K562 (cell line): ENCODE measurements around the gene TRMT2A. TPM values are rescaled to one million over a fixed set of nuclear protein-coding genes. Genes with fewer than 3 reads are reported as not detected.

Experiments
- CBX1 ChIP-seq: sonication (generic); IDR thresholded peaks from 2 replicates; pipeline ENCODE4 v1.6.1; 2016; ENCODE audit warnings: antibody characterized with exemption, low read depth, mild to moderate bottlenecking
- CBX3 ChIP-seq, 2 experiments: IDR thresholded peaks; 1 replicate in 1 of 2; 2 replicates in 1 of 2; pipeline ENCODE4 v1.6.1; 2012; ENCODE audit warnings: inconsistent platforms in 2 of 2, low read length in 2 of 2, borderline replicate concordance in 1 of 2, control low read depth in 1 of 2
- CHD4 ChIP-seq: fragments of 200-600 bp; sonication (generic); IDR thresholded peaks from 3 replicates; pipeline ENCODE4 v1.6.1; 2012; ENCODE audit warnings: low read depth, mild to moderate bottlenecking, mixed read lengths, low read length, inconsistent platforms; ENCODE audit not compliant: insufficient read depth, insufficient replicate concordance, poor library complexity, severe bottlenecking
- DPF2 ChIP-seq: fragments of 450-650 bp; IDR thresholded peaks from 2 replicates; pipeline ENCODE4 v1.6.1; 2016
- EHMT2 ChIP-seq: fragments of 450-650 bp; IDR thresholded peaks from 2 replicates; pipeline ENCODE4 v1.6.1; 2018; ENCODE audit warnings: antibody characterized with exemption
- LCOR ChIP-seq: sonication (generic); formaldehyde crosslinking; IDR thresholded peaks from 2 replicates; pipeline ENCODE4 v1.8.0; 2022; ENCODE audit warnings: mild to moderate bottlenecking, missing genetic modification reagents
- MCM7 ChIP-seq, 2 experiments: fragments of 450-650 bp; IDR thresholded peaks; 2 replicates each; pipeline ENCODE4 v1.6.1; 2016 to 2018
- NR1H2 ChIP-seq: sonication (generic); formaldehyde crosslinking; IDR thresholded peaks from 2 replicates; pipeline ENCODE4 v1.4.0; 2020; ENCODE audit warnings: mild to moderate bottlenecking, missing genetic modification reagents
- POLR2AphosphoS2 ChIP-seq: IDR thresholded peaks from 2 replicates; pipeline ENCODE4 v1.6.1; 2012; ENCODE audit warnings: low read length, improper control_type of control experiment
- PRPF4 ChIP-seq: fragments of 200-400 bp; formaldehyde crosslinking; IDR thresholded peaks from one replicate; pipeline ENCODE4 v1.6.1; 2017; ENCODE audit warnings: low read length, low read depth, mild to moderate bottlenecking; ENCODE audit not compliant: insufficient read depth, poor library complexity, severe bottlenecking
- SAFB2 ChIP-seq: fragments of 200-400 bp; formaldehyde crosslinking; IDR thresholded peaks from 2 replicates; pipeline ENCODE4 v1.6.1; 2018; ENCODE audit warnings: borderline replicate concordance, low read length, low read depth, moderate library complexity; ENCODE audit not compliant: severe bottlenecking
- ZNF197 ChIP-seq: fragments of 200-800 bp; sonication (Bioruptor generic); IDR thresholded peaks from 2 replicates; pipeline ENCODE4 v1.6.1; 2016; ENCODE audit warnings: low read depth, missing genetic modification characterization, missing compliant biosample characterization
- polyA plus RNA-seq, 8 experiments: library from polyadenylated mRNA; depleted of rRNA in 4 of 8; stranded (reverse) in 5 of 8; unstranded in 3 of 8; fragments of >200 nt; fragmentation: Nextera tagmentation in 2 of 8; fragmentation: Illumina TruSeq in 1 of 8; extraction: Ambion mirVana in 2 of 8; extraction: Trizol in 1 of 8; gene quantifications; 2 replicates each; pipeline versions ENCODE4 v1.2.1 to v1.2.3, GENCODE V29; 2011 to 2014; ENCODE audit warnings: inconsistent platforms in 1 of 8, missing spikeins in 1 of 8
- total RNA-seq, 7 experiments: library from RNA; depleted of rRNA in 6 of 7; stranded (reverse); fragments of >200 nt in 6 of 7; fragmentation: Illumina TruSeq in 2 of 7; extraction: Trizol in 2 of 7; gene quantifications; 2 replicates each; pipeline versions ENCODE4 v1.2.1 to v1.2.3, GENCODE V29; 2011 to 2021; ENCODE audit warnings: low replicate concordance in 1 of 7
- TF ChIP-seq, protein P1 (sequence below), 2 experiments: fragments of 450-650 bp in 1 of 2; sonication (generic) in 1 of 2; formaldehyde crosslinking; conservative IDR thresholded peaks; 2 replicates each; pipeline versions ENCODE4 v1.4.0 to v1.8.1; 2020 to 2022; ENCODE audit warnings: mild to moderate bottlenecking in 1 of 2, missing genetic modification reagents in 1 of 2
- TF ChIP-seq, protein P2 (sequence below): fragments of 250-450 bp; sonication (Bioruptor Pico); IDR thresholded peaks from 2 replicates; pipeline ENCODE4 v1.8.0; 2021; ENCODE audit warnings: moderate library complexity, mild to moderate bottlenecking, inconsistent platforms
- TF ChIP-seq, protein P3 (sequence below): sonication (generic); formaldehyde crosslinking; IDR thresholded peaks from 2 replicates; pipeline ENCODE4 v1.8.0; 2022; ENCODE audit warnings: mild to moderate bottlenecking, missing genetic modification reagents
- TF ChIP-seq, protein P4 (sequence below), 2 experiments: fragments of 450-650 bp; formaldehyde crosslinking in 1 of 2; IDR thresholded peaks; 2 replicates each; pipeline versions ENCODE4 v1.4.0 to v1.6.1; 2014 to 2020; ENCODE audit warnings: mild to moderate bottlenecking in 2 of 2, borderline replicate concordance in 1 of 2, low read depth in 1 of 2

Gene TRMT2A
- total and polyA plus RNA-seq, 9 of the 15 experiments (the other 6 are each of a cell fraction or from before 2014, with no cell fraction given) = 1.6 to 265 (median 140) TPM

DNA sequence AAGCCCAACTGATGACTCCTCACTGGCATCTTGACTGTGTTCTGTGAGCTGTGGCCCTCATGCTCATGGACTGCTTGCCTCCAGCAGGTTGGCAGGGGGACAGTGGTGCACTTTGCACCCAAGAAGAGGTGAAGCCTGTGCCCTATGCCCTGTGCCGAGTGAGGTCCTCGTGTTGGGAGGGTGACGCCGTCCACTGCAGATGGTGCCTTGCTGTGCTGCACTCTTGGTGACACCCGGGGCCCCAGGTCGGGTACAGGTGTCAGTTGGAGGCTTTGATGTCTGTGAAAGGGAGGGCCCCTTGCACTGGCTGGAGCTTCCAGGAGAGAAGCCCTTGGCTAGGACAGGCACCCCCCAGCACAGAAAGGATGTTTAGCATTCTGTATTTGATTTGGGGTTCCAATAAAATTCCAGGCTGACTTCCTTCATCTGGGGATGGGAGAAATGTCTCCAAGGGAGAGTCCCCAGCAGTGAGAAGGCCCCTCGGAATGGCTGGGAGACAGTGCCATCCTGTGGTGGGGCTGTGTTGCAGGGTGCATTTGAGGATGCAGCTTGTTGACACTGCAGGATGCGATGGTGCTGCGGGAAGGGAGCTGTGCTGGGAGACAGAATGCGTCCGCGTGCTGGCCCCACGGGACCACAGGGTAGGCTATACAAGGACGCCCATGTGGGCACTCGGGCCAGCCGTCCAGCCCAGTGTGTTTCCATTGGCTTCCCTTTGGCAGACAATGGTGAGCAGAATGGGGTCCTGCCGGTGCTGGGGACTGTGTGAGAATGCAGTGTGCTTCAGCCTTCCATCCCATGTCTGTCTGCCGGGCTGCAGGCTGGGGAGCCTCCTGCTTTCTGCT is 12.1 kb upstream of the TRMT2A start (continued):
- TF ChIP-seq CHD4 (peak; percentile 47), POLR2AphosphoS2 (peak; percentile 95), ZNF197 (CRISPR knock-in tag) (no peak), EHMT2 (no peak), NR1H2 (CRISPR knock-in tag) (no peak), SAFB2 (no peak), DPF2 (no peak), PRPF4 (no peak), MCM7 (IDR thresholded peaks at IDR 0.05) (no peak), LCOR (CRISPR knock-in tag) (no peak), CBX1 (no peak; the same call in 1 of the 2 replicates), CBX3 (IDR thresholded peaks at IDR 0.05; ENCODE audit: borderline replicate concordance in 1 of 2, low read length in 2 of 2) (peak in 1 of 2 experiments; percentile 64; a peak in 1 of 3 replicates)
- TF ChIP-seq, protein P1, sequence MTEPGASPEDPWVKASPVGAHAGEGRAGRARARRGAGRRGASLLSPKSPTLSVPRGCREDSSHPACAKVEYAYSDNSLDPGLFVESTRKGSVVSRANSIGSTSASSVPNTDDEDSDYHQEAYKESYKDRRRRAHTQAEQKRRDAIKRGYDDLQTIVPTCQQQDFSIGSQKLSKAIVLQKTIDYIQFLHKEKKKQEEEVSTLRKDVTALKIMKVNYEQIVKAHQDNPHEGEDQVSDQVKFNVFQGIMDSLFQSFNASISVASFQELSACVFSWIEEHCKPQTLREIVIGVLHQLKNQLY (CRISPR knock-in tag; conservative IDR thresholded peaks at IDR 0.05) = no peak; a peak in 1 of 4 replicates
- TF ChIP-seq, protein P2, sequence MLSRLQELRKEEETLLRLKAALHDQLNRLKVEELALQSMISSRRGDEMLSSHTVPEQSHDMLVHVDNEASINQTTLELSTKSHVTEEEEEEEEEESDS (CRISPR knock-in tag) = no peak
- TF ChIP-seq, protein P3, sequence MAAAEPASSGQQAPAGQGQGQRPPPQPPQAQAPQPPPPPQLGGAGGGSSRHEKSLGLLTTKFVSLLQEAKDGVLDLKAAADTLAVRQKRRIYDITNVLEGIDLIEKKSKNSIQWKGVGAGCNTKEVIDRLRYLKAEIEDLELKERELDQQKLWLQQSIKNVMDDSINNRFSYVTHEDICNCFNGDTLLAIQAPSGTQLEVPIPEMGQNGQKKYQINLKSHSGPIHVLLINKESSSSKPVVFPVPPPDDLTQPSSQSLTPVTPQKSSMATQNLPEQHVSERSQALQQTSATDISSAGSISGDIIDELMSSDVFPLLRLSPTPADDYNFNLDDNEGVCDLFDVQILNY (CRISPR knock-in tag) = no peak
- TF ChIP-seq, protein P4, sequence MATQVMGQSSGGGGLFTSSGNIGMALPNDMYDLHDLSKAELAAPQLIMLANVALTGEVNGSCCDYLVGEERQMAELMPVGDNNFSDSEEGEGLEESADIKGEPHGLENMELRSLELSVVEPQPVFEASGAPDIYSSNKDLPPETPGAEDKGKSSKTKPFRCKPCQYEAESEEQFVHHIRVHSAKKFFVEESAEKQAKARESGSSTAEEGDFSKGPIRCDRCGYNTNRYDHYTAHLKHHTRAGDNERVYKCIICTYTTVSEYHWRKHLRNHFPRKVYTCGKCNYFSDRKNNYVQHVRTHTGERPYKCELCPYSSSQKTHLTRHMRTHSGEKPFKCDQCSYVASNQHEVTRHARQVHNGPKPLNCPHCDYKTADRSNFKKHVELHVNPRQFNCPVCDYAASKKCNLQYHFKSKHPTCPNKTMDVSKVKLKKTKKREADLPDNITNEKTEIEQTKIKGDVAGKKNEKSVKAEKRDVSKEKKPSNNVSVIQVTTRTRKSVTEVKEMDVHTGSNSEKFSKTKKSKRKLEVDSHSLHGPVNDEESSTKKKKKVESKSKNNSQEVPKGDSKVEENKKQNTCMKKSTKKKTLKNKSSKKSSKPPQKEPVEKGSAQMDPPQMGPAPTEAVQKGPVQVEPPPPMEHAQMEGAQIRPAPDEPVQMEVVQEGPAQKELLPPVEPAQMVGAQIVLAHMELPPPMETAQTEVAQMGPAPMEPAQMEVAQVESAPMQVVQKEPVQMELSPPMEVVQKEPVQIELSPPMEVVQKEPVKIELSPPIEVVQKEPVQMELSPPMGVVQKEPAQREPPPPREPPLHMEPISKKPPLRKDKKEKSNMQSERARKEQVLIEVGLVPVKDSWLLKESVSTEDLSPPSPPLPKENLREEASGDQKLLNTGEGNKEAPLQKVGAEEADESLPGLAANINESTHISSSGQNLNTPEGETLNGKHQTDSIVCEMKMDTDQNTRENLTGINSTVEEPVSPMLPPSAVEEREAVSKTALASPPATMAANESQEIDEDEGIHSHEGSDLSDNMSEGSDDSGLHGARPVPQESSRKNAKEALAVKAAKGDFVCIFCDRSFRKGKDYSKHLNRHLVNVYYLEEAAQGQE (IDR thresholded peaks at IDR 0.05; ENCODE audit: borderline replicate concordance) = peak; percentile 90
- TF ChIP-seq, protein P4 (CRISPR knock-in tag; IDR thresholded peaks at IDR 0.05; ENCODE audit: low read depth) = peak; percentile 83
